Measurements from ENCODE around the gene GSK3A.

The GSK3A gene

GRCh38 chr19:42184401-42184861 is 58.0 kb downstream of the GSK3A start (continued):
- TF ChIP-seq ZNF398 (tag by site-specific recombination; IDR thresholded peaks at IDR 0.05), result no peak
